GM19240 (cell line): ENCODE results near the gene TANGO2.

ENCODE experiments used
- DNase-seq: peaks from one replicate; pipeline ENCODE4 v3.0.0; 2011; ENCODE audit warnings: low spot score; ENCODE audit not compliant: insufficient read length

Gene TANGO2

GRCh38 chr22:19995611-19996339 lies 25.1 kb upstream of the TANGO2 start:
- no peak for DNase-seq

- DNase-seq: no peak
Measured at GRCh38 chr22:19996694-19997384, 24.1 kb upstream of the TANGO2 start.

- no peak for DNase-seq
Measured at GRCh38 chr22:19997561-19998231, 23.2 kb upstream of the TANGO2 start.

DNA sequence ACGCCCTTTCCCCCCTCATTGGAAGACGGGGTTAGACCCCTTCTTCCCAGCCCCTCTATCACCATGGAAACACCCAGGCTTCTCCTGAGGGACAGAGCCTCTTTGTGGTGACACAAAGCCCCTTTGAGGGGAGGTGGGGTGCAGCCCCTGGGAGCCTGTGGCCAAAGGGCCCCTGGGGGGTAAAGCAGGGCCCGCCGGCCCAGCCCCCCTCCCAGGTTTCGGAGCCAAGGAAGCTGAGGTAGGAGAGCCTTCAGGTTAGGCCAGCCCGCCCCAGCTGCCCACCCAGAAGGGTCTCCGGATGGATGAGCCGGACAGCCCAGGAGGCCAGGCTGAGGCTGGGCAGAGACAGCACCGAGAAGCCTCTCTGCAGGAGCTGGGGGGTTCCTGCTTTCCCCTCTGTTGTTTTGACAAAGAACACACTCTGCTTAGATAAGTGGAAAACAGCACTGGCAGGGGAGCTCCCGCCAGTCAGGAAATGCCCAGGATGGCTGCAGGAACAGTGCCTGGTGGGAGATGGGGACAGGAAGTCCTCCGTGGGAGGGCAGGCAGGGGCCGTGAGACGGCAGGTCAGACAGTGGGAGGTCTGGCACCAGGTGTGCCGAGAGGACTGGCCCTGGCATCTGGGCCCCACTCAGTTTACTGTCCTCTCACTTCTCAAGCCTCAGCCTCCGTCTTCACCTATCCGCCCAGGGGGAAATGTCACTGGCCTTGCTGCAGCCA lies 22.5 kb upstream of the TANGO2 start:
- DNase-seq: no peak

GRCh38 chr22:19998991-19999820 lies 21.7 kb upstream of the TANGO2 start:
- DNase-seq: no peak

DNA sequence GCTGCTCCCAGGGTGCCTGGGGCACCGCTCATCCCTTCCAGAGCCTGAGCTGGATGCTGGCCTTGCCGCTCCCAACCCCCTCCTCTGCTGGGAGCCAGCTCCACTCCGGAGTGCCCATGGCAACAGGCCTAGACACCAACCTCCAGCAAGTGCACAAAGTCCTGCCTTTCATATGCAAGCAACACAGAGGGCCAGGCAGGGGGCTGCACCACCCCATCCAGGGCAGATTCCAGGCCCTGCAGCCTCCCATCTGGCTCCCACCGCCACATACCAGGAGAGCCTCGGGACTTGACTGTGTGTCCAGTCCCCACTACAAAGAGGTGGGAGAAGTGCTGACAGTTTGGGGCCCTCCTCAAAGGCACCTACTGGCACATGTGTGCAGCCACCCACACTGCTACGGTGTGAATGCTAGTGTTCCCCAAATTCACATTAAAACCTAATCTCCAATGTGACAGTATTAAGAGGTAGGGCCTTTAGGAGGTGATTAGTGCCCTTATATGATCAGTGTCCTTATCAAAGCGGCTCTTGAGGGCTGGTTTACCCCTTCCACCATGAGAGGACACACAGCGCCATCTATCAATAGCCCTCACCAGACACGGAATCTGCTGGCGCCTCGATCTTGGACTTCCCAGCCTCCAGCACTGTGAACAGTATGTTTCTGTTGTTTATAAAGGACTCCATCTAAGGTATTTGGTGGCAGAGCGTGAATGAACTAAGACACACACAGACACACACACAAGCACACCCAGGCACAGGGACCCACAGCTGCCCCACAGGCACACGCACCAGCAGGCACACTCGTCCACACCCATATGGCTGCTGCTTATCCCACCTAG lies 20.4 kb upstream of the TANGO2 start:
- DNase-seq: no peak

- DNase-seq: no peak
Measured at GRCh38 chr22:20001082-20001638, 19.8 kb upstream of the TANGO2 start.

DNA sequence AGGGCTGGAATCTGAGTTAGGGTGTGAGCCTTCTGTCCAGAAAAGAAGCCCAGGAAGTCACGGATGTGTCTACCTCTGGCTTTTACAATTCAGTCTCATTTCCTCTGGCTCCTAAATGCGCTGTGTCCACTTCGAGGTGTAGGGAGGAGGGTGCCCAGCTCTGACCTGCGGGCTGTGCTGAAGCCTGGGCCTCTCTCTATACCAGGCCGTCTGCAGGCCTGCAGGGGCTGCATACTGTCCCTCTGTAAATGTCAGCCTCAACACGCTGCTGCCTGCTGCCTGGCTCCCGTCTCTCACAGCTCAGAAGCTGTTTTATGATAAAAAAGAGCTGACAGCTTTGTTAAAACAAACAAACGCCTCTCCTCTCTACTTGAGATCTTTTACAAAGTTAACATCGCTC lies 18.8 kb upstream of the TANGO2 start:
- no peak for DNase-seq

- no peak for DNase-seq
Measured at GRCh38 chr22:20002636-20003035, 18.3 kb upstream of the TANGO2 start.

DNA sequence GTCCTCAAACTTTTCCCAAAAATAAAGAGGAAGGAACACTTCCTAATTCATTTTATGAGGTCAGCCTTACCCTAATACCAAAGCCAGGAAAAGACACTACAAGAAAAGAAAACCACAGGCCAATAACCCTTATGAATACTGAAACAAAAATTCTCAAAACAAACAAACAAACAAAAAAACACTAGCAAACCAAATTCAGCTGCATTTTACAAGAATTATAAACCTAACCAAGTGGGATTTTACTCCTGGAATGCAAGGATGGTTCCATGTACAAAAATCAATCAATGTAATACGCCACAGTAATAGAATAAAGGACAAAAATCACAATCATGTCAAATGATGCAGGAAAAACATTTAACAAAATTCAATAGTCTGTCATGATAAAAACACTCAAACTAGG lies 17.6 kb upstream of the TANGO2 start:
- no peak for DNase-seq

DNA sequence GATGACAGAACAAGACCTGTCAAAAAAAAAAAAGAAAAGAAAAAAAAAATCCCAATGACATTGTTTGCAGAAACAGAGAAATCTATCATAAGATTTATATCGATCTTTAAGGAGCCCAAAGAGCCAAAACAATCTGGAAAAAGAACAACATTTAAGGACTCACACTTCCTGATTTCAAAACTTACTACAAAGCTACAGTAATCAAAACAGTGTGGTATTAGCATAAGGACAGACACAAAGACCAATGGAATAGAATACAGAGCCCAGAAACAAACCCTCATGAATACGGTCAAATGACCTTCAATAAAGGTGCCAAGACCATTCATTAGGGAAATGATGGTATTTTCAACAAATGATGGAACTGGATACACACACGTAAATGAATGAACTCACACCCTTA lies 16.4 kb upstream of the TANGO2 start:
- no peak for DNase-seq

DNA sequence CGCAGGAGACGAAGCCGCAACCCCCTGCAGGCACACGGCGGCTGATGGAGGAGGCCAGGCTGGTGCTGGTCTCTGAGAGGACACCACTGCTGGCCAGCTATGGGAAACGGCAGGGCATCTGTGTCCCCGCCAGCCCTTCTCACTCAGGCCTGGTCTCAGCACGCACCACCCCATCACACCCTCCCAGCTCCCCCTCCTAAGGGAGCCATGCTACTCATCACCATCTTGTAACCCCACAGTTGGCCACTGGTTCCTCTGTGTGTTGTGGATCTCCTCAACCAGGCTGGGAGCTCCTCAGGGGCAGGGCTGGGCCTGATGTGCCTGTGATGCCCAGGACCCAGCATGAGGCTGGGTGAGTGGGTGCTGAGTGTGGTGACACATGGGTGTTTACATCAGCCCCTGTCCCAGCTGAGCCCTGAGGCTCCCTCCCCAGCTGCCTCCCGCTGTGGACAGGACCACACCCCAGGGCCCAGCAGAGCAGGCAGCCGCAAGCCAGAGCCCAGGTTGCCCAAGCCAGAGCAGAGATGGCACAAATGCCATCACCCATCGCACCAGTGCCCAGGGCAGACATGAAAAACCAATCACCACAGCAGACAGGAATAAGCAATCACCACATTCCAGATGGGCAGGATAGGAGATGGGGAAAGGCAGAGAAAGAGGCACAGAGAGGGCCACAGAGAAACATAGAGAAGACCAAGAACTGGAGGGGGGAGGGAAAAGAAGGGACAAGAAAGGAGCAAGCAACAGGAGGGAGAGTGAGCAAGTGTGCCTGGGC lies 12.5 kb upstream of the TANGO2 start:
- no peak for DNase-seq

- no peak for DNase-seq
Measured at GRCh38 chr22:20009018-20009491, 11.9 kb upstream of the TANGO2 start.

DNA sequence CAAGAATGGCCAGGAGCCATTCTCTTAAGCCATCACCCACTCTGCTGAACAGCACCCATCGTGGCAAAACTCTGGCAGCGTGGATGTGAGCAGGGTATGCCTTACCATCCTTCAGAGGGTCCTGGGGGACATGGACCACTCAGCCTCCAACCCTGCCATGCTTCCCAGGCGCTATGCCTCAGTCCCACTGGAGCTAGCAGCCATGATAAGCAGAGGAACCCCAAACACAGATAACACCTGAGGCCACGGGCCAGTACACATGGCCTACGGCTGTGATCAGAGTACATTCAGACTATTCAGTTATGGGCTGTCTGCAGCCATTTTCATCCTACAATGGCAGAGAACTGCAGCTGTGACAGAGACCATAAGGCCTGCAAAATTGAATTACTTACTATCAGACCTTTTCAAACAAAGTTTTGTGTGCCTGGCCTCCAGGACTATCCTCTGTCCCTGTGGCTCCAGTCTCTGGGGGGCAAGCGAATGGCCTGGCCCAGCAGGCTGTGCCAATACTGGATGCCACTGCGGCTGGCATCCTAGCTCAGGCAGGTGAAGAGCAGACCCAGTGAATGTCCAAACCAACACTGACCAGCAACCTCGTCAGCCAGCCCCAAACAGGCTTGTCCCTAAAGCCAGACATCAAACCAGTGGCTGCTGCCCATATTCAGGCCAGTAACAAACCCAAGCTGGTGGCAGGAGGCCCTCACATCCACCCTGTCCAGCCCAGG lies 11.2 kb upstream of the TANGO2 start:
- no peak for DNase-seq

DNA sequence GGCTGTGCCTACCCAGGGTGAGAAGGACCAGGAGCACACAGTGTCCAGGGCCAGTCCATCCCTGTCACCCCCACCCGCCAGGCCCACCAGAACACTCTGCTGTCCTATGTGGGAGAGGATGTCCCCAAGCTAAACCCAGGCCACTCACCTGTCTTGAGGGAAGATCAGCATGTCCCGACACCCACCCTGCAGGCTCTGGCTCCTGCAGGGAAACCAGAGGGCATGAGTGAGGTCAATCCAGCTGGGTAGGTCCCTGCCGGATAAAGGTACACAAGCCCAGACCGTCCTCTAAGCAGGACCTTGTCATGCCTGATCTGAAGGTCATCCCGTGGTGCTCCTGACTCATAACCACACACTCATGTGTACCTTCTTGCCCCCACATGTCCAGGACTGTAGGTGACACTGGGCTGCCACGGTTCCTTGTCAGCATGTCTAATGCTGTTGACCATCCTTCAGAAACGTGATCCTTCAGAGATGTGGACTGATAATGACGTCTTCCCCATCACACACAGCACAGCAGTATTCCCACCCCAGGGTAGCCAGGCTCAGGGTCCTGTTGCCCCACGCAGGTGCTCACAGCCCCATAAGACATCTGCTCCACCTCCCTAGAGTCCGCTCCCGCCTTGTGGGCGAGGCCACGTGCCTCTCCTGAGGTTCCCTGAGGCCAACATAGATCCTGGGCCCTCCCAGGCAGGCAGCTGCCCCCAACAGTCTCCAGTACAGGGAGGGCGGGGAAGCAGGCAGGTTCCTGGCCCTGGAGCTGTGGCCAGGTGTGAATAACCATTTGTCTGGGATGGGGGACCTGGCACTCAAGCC lies 10.4 kb upstream of the TANGO2 start:
- DNase-seq: no peak

- DNase-seq: no peak
Measured at GRCh38 chr22:20011123-20011992, 9.6 kb upstream of the TANGO2 start.
